ENCODE measurements around the gene PRRX1.
A peak's percentile ranks its signal among the peaks of the same experiment; 100 is the strongest.

Gene PRRX1

GRCh38 chr1:170714163-170714562, 50.2 kb downstream of the PRRX1 start (continued):
- TF ChIP-seq, protein P1, sequence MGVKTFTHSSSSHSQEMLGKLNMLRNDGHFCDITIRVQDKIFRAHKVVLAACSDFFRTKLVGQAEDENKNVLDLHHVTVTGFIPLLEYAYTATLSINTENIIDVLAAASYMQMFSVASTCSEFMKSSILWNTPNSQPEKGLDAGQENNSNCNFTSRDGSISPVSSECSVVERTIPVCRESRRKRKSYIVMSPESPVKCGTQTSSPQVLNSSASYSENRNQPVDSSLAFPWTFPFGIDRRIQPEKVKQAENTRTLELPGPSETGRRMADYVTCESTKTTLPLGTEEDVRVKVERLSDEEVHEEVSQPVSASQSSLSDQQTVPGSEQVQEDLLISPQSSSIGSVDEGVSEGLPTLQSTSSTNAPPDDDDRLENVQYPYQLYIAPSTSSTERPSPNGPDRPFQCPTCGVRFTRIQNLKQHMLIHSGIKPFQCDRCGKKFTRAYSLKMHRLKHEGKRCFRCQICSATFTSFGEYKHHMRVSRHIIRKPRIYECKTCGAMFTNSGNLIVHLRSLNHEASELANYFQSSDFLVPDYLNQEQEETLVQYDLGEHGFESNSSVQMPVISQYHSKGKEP (tag by site-specific recombination; IDR thresholded peaks at IDR 0.05), result peak; percentile 69; the same call in 1 of the 2 replicates
- no peak for TF ChIP-seq HOXA7 (CRISPR knock-in tag; IDR thresholded peaks at IDR 0.05; ENCODE audit: borderline replicate concordance)
- no peak for TF ChIP-seq ZNF302 (tag by site-specific recombination; IDR thresholded peaks at IDR 0.05; ENCODE audit: low read depth)
- no peak for TF ChIP-seq ZNF701 (tag by site-specific recombination; IDR thresholded peaks at IDR 0.05)
- TF ChIP-seq ZNF433 (tag by site-specific recombination; IDR thresholded peaks at IDR 0.05; ENCODE audit: low read depth), result no peak
- TF ChIP-seq ZNF768 (tag by site-specific recombination; IDR thresholded peaks at IDR 0.05), result no peak
- TF ChIP-seq ZNF549 (tag by site-specific recombination; IDR thresholded peaks at IDR 0.05), result 0 out of 2 replicates have a peak, but pooled peaks have one; percentile 44
- peak; percentile 95 for TF ChIP-seq FEZF1 (tag by site-specific recombination; IDR thresholded peaks at IDR 0.05)

- no peaks in the 10 kb centered on the region for H3K4me1 ChIP-seq (ENCODE audit: control insufficient read depth, insufficient read depth, low read length)
- H3K4me3 ChIP-seq (ENCODE audit: low read depth, low read length), result no peak overlapping the region
- no peaks in the 10 kb centered on the region for H3K36me3 ChIP-seq (ENCODE audit: control insufficient read depth in 2 of 2, insufficient read depth in 1 of 2, low read length in 2 of 2)
- CTCF ChIA-PET, result no interaction called here
- H3K9me3 ChIP-seq (ENCODE audit: control insufficient read depth, insufficient read depth, low read depth, low read length), result no peaks in the 10 kb centered on the region
- POLR2A ChIA-PET, result no interaction called here
- TF ChIP-seq ZSCAN18 (tag by site-specific recombination; IDR thresholded peaks at IDR 0.05) (no peak), SP7 (tag by site-specific recombination; IDR thresholded peaks at IDR 0.05) (no peak), ZNF670 (tag by site-specific recombination; IDR thresholded peaks at IDR 0.05; ENCODE audit: low read depth) (no peak), SETDB1 (IDR thresholded peaks at IDR 0.05; ENCODE audit: insufficient read length, low read length) (no peak), PRDM10 (tag by site-specific recombination; IDR thresholded peaks at IDR 0.05) (no peak)
- H3K27ac ChIP-seq (ENCODE audit: extremely low read depth, low read depth, low read length), result no peak overlapping the region
These were observed 51.0 kb downstream of the PRRX1 start for GRCh38 chr1:170714938-170715337.

DNA sequence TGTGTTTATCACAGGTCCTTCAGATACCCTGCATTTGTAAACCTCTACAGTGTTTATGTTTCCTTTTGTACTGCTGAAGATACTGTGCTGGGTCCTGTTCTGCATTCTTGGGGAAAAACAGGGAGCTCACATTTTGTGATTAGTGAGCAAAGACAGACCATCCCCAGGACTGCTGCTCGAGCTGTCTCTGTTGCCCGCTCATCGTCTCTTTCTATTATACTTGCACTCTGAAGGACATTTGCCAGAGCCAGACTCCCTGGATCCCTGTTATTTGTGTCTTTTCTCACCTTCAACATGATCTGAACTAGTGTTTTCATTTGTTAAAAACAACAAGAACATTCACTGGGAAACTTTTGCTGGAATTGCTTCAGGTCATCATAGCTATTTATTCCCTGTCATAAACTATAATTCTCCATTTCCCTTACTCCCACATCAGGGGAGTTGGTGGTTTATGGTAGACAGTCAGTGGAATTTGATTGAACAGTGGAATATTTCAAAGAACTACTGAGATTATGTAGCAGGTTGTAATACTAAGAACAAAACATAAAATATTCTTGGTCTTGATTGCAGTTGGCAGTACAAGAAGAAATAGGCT, 53.0 kb downstream of the PRRX1 start:
- Histone ChIP-seq H3K9me3 (ENCODE audit: control insufficient read depth, insufficient read depth, low read depth, low read length) (no peaks in the 10 kb centered on the region), H3K4me3 (ENCODE audit: low read depth, low read length) (no peak overlapping the region), H3K27ac (ENCODE audit: extremely low read depth, low read depth, low read length) (no peak overlapping the region), H3K4me1 (ENCODE audit: control insufficient read depth, insufficient read depth, low read length) (no peaks in the 10 kb centered on the region), H3K36me3 (ENCODE audit: control insufficient read depth in 2 of 2, insufficient read depth in 1 of 2, low read length in 2 of 2) (no peaks in the 10 kb centered on the region)
- POLR2A ChIA-PET, result no interaction called here
- CTCF ChIA-PET, result interaction anchor here (1.0 kb wide), 1 partner anchor 48 kb away, joined by 4 read pairs; no protein-coding TSS in a partner anchor
- TF ChIP-seq TSHZ1 (tag by site-specific recombination; IDR thresholded peaks at IDR 0.05; ENCODE audit: borderline replicate concordance) (no peak), ZNF350 (tag by site-specific recombination; IDR thresholded peaks at IDR 0.05) (no peak), ZNF654 (tag by site-specific recombination; IDR thresholded peaks at IDR 0.05; ENCODE audit: low read depth) (no peak), BCL6B (tag by site-specific recombination; IDR thresholded peaks at IDR 0.05) (no peak), SCRT2 (tag by site-specific recombination; IDR thresholded peaks at IDR 0.05) (no peak), ZBTB26 (tag by site-specific recombination; optimal IDR thresholded peaks at IDR 0.05) (no peak), KLF8 (tag by site-specific recombination; IDR thresholded peaks at IDR 0.05) (no peak)
